HepG2 (cell line): ENCODE measurements around the gene TRPM5. TPM values are rescaled to one million over a fixed set of nuclear protein-coding genes. Genes with fewer than 3 reads are reported as not detected.

Source experiments
- BORCS8-MEF2B ChIP-seq: sonication (generic); formaldehyde crosslinking; IDR thresholded peaks from 2 replicates; pipeline ENCODE4 v1.8.0; 2022; ENCODE audit warnings: mild to moderate bottlenecking, missing genetic modification reagents
- BRD4 ChIP-seq: sonication (generic); formaldehyde crosslinking; IDR thresholded peaks from 2 replicates; pipeline ENCODE4 v1.4.0; 2020; ENCODE audit warnings: missing genetic modification reagents
- DNMT3B ChIP-seq: conservative IDR thresholded peaks from 2 replicates; pipeline ENCODE4 v1.6.1; 2016; ENCODE audit warnings: missing biosample characterization, control low read depth
- FOXO1 ChIP-seq: sonication (generic); formaldehyde crosslinking; IDR thresholded peaks from 2 replicates; pipeline ENCODE4 v1.4.0; 2020; ENCODE audit warnings: missing genetic modification reagents
- GATAD2A ChIP-seq: IDR thresholded peaks from 2 replicates; pipeline ENCODE4 v1.6.1; 2016
- HNRNPLL ChIP-seq: fragments of 200-400 bp; formaldehyde crosslinking; IDR thresholded peaks from 2 replicates; pipeline ENCODE4 v1.6.1; 2017; ENCODE audit warnings: mild to moderate bottlenecking, low read depth, low read length; ENCODE audit not compliant: poor library complexity, severe bottlenecking
- MTF2 ChIP-seq: sonication (generic); formaldehyde crosslinking; IDR thresholded peaks from 2 replicates; pipeline ENCODE4 v1.5.0; 2020; ENCODE audit warnings: missing genetic modification reagents, borderline replicate concordance
- NFYC ChIP-seq: IDR thresholded peaks from 2 replicates; pipeline ENCODE4 v1.6.1; 2016; ENCODE audit warnings: missing genetic modification reagents, missing compliant biosample characterization
- PHF8 ChIP-seq: sonication (generic); formaldehyde crosslinking; IDR thresholded peaks from 2 replicates; pipeline ENCODE4 v1.5.0; 2020; ENCODE audit warnings: missing genetic modification reagents
- REXO4 ChIP-seq: sonication (generic); formaldehyde crosslinking; IDR thresholded peaks from 2 replicates; pipeline ENCODE4 v1.8.0; 2022; ENCODE audit warnings: missing genetic modification reagents, mild to moderate bottlenecking, borderline replicate concordance
- SOX5 ChIP-seq: IDR thresholded peaks from 2 replicates; pipeline ENCODE4 v1.6.1; 2016; ENCODE audit warnings: borderline replicate concordance
- TCF7L2 ChIP-seq: IDR thresholded peaks from 2 replicates; pipeline ENCODE4 v1.6.1; 2011; ENCODE audit warnings: mild to moderate bottlenecking, low read depth, low read length, moderate library complexity
- YY1 ChIP-seq: IDR thresholded peaks from 2 replicates; pipeline ENCODE4 v1.6.1; 2011; ENCODE audit warnings: low read length, low read depth, moderate library complexity, mild to moderate bottlenecking; ENCODE audit not compliant: insufficient read depth, insufficient replicate concordance
- ZFP1 ChIP-seq: IDR thresholded peaks from 2 replicates; pipeline ENCODE4 v1.6.1; 2016
- ZNF382 ChIP-seq: sonication (generic); formaldehyde crosslinking; IDR thresholded peaks from 2 replicates; pipeline ENCODE4 v1.5.0; 2020; ENCODE audit warnings: missing genetic modification reagents, mild to moderate bottlenecking, borderline replicate concordance
- ZNF589 ChIP-seq: sonication (generic); formaldehyde crosslinking; conservative IDR thresholded peaks from 2 replicates; pipeline ENCODE4 v1.8.0; 2022; ENCODE audit warnings: mild to moderate bottlenecking, moderate library complexity, missing genetic modification reagents
- ZNF670 ChIP-seq: sonication (generic); formaldehyde crosslinking; IDR thresholded peaks from 2 replicates; pipeline ENCODE4 v1.8.0; 2022; ENCODE audit warnings: mild to moderate bottlenecking, missing genetic modification reagents, borderline replicate concordance
- ZNF777 ChIP-seq: sonication (generic); formaldehyde crosslinking; IDR thresholded peaks from 2 replicates; pipeline ENCODE4 v1.4.0; 2020; ENCODE audit warnings: missing genetic modification reagents
- ZNF780A ChIP-seq: sonication (generic); formaldehyde crosslinking; IDR thresholded peaks from 2 replicates; pipeline ENCODE4 v1.8.0; 2022; ENCODE audit warnings: mild to moderate bottlenecking, missing genetic modification reagents, moderate library complexity
- ZNF792 ChIP-seq: IDR thresholded peaks from 2 replicates; pipeline ENCODE4 v1.6.1; 2016
- ZNF83 ChIP-seq: sonication (generic); formaldehyde crosslinking; IDR thresholded peaks from 2 replicates; pipeline ENCODE4 v1.4.0; 2020; ENCODE audit warnings: missing genetic modification reagents, mild to moderate bottlenecking, borderline replicate concordance
- ZNF883 ChIP-seq: sonication (generic); formaldehyde crosslinking; IDR thresholded peaks from 2 replicates; pipeline ENCODE4 v1.5.1; 2020; ENCODE audit warnings: mild to moderate bottlenecking, missing genetic modification reagents; ENCODE audit errors: not compliant biosample characterization
- ZSCAN30 ChIP-seq: sonication (generic); formaldehyde crosslinking; IDR thresholded peaks from 2 replicates; pipeline ENCODE4 v1.5.0; 2020; ENCODE audit warnings: mild to moderate bottlenecking, missing genetic modification reagents
- polyA plus RNA-seq, 8 experiments: library from polyadenylated mRNA; depleted of rRNA in 3 of 8; stranded (reverse) in 7 of 8; unstranded in 1 of 8; fragments of >200 nt; fragmentation: Illumina TruSeq in 4 of 8; extraction: Trizol in 4 of 8; gene quantifications; 2 replicates each; pipeline versions ENCODE4 v1.2.1 to v1.2.3, GENCODE V29; 2011 to 2016; ENCODE audit warnings: low read depth in 4 of 8, missing spikeins in 1 of 8, mixed read lengths in 1 of 8; ENCODE audit not compliant: insufficient read depth in 1 of 8
- total RNA-seq, 5 experiments: library from RNA; depleted of rRNA; stranded (reverse); fragments of >200 nt; fragmentation: Illumina TruSeq; extraction: Trizol; gene quantifications; 2 replicates each; pipeline ENCODE4 v1.2.3, GENCODE V29; 2016; ENCODE audit warnings: low read depth in 1 of 5
- TF ChIP-seq, protein P1 (sequence below): sonication (generic); formaldehyde crosslinking; IDR thresholded peaks from 2 replicates; pipeline ENCODE4 v1.4.0; 2020; ENCODE audit warnings: mild to moderate bottlenecking, missing genetic modification reagents
- TF ChIP-seq, protein P2 (sequence below): sonication (generic); formaldehyde crosslinking; conservative IDR thresholded peaks from 2 replicates; pipeline ENCODE4 v1.4.0; 2020; ENCODE audit warnings: missing genetic modification reagents
- TF ChIP-seq, protein P3 (sequence below): sonication (generic); formaldehyde crosslinking; IDR thresholded peaks from 2 replicates; pipeline ENCODE4 v1.8.1; 2023; ENCODE audit warnings: mild to moderate bottlenecking, missing genetic modification reagents
- TF ChIP-seq, protein P4 (sequence below): sonication (generic); formaldehyde crosslinking; IDR thresholded peaks from 2 replicates; pipeline ENCODE4 v1.8.0; 2022; ENCODE audit warnings: missing genetic modification reagents, low read depth, mild to moderate bottlenecking, borderline replicate concordance

TRPM5 gene
- total and polyA plus RNA-seq, 2 of the 13 experiments (the other 11 are each of a cell fraction or from before 2014, with no cell fraction given): 0.12 TPM; not detected in 1

DNA sequence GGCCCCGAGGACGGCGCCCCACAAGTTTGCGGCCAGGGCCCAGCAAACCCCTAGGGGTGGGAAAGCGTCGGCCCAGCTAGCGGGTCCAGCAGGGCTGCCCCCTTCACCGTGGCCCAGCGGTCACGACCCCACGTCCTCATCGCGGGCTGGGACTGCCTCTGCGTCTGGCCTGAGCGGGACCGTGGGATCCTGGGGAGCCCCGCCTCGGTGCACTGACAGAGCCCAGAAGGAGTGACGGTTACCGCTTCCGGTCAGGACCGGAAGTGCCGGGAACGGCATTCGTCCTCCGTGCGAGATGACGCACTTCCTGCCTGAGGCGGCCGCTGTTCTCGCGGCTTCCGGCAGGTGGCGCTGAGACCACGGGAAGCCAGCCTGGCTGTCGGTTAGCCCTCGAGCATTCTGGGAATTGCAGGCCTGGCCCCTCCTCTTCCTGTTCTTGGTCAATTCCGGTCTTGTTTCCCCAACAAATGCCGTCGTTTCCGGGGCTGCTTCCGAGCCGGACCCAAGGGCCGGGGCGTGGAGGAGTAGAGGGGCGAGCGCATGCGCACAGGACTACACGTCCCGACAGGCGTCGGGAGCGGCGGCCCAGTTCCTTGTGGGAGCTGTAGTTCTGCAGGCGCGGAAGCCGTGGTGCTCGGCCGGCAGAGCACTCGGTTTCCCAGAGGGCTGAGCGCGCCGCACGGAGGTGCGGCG is 44.1 kb downstream of the TRPM5 start, which contains the start of gene TSSC4 (continued):
- TF ChIP-seq, protein P1, sequence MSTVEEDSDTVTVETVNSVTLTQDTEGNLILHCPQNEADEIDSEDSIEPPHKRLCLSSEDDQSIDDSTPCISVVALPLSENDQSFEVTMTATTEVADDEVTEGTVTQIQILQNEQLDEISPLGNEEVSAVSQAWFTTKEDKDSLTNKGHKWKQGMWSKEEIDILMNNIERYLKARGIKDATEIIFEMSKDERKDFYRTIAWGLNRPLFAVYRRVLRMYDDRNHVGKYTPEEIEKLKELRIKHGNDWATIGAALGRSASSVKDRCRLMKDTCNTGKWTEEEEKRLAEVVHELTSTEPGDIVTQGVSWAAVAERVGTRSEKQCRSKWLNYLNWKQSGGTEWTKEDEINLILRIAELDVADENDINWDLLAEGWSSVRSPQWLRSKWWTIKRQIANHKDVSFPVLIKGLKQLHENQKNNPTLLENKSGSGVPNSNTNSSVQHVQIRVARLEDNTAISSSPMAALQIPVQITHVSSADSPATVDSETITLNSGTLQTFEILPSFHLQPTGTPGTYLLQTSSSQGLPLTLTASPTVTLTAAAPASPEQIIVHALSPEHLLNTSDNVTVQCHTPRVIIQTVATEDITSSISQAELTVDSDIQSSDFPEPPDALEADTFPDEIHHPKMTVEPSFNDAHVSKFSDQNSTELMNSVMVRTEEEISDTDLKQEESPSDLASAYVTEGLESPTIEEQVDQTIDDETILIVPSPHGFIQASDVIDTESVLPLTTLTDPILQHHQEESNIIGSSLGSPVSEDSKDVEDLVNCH (CRISPR knock-in tag): no peak
- TF ChIP-seq ZNF792 (CRISPR knock-in tag): peak; percentile 91
- peak; percentile 83 for TF ChIP-seq GATAD2A
- TF ChIP-seq, protein P2, sequence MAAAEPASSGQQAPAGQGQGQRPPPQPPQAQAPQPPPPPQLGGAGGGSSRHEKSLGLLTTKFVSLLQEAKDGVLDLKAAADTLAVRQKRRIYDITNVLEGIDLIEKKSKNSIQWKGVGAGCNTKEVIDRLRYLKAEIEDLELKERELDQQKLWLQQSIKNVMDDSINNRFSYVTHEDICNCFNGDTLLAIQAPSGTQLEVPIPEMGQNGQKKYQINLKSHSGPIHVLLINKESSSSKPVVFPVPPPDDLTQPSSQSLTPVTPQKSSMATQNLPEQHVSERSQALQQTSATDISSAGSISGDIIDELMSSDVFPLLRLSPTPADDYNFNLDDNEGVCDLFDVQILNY (CRISPR knock-in tag): no peak
- 0 out of 2 replicates have a peak, but pooled peaks have one; percentile 66 for TF ChIP-seq ZNF670 (CRISPR knock-in tag)
- TF ChIP-seq TCF7L2: no peak
- peak; percentile 91 for TF ChIP-seq YY1
- peak; percentile 60 for TF ChIP-seq SOX5
- TF ChIP-seq ZNF780A: no peak
- no peak for TF ChIP-seq DNMT3B (CRISPR knock-in tag)
- no peak for TF ChIP-seq REXO4
- TF ChIP-seq ZSCAN30 (CRISPR knock-in tag): 0 out of 2 replicates have a peak, but pooled peaks have one; percentile 73
- TF ChIP-seq, protein P3, sequence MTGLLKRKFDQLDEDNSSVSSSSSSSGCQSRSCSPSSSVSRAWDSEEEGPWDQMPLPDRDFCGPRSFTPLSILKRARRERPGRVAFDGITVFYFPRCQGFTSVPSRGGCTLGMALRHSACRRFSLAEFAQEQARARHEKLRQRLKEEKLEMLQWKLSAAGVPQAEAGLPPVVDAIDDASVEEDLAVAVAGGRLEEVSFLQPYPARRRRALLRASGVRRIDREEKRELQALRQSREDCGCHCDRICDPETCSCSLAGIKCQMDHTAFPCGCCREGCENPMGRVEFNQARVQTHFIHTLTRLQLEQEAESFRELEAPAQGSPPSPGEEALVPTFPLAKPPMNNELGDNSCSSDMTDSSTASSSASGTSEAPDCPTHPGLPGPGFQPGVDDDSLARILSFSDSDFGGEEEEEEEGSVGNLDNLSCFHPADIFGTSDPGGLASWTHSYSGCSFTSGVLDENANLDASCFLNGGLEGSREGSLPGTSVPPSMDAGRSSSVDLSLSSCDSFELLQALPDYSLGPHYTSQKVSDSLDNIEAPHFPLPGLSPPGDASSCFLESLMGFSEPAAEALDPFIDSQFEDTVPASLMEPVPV (CRISPR knock-in tag): no peak
- peak; percentile 65 for TF ChIP-seq ZNF883
- TF ChIP-seq NFYC (CRISPR knock-in tag): peak; percentile 41
- TF ChIP-seq ZNF777 (CRISPR knock-in tag): no peak; the same call in 1 of the 2 replicates
- peak; percentile 47; the same call in 1 of the 2 replicates for TF ChIP-seq FOXO1
- no peak; the same call in 1 of the 2 replicates for TF ChIP-seq BORCS8-MEF2B
- TF ChIP-seq ZFP1 (CRISPR knock-in tag): peak; percentile 49; the same call in 1 of the 2 replicates
- TF ChIP-seq MTF2: 0 out of 2 replicates have a peak, but pooled peaks have one; percentile 80
- TF ChIP-seq HNRNPLL: peak; percentile 53
- TF ChIP-seq ZNF382 (CRISPR knock-in tag): no peak
- peak; percentile 47; the same call in 1 of the 2 replicates for TF ChIP-seq ZNF83 (CRISPR knock-in tag)
- TF ChIP-seq BRD4 (CRISPR knock-in tag): 0 out of 2 replicates have a peak, but pooled peaks have one; percentile 76
- TF ChIP-seq PHF8: peak; percentile 80
- TF ChIP-seq, protein P4, sequence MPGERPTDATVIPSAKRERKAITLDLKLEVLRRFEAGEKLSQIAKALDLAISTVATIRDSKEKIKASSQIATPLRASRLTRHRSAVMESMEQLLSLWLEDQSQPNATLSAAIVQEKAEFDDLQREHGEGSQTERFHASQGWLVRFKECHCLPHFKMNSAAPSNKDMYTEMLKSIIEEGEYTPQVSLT (CRISPR knock-in tag): no peak; the same call in 1 of the 2 replicates
- peak; percentile 72; the same call in 1 of the 2 replicates for TF ChIP-seq ZNF589 (CRISPR knock-in tag)
